Superior temporal gyrus (tissue), 1 donor: ENCODE results near the gene CD47.

Experiments
- DNase-seq: peaks from one replicate; pipeline ENCODE4 v3.0.0-alpha.2; 2016; ENCODE audit errors: extremely low spot score

CD47 gene

GRCh38 chr3:108117241-108117775, 26.5 kb upstream of the CD47 start:
- DNase-seq, result no peak

- peak; percentile 40 for DNase-seq
Measured at GRCh38 chr3:108114423-108115065, 23.7 kb upstream of the CD47 start.

DNA sequence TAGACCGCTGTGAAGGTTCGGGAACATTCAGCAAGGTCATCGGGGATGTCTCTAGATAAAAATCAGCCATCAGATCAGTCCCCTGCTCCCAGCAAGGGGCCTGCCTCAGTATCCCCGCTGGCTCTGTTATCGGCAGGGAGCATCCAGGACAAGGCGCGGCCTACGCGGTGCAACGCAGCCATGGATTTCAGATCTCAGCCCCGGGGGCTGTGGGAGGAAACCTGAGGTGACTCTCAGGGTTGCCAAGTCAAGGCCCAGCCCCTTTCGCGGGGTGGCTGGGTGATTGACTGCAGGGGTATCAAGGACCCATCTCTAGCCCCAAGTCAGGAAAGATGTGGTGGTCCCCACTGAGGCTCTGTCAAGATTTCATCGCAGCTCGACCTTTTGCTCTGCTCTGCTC, 23.1 kb upstream of the CD47 start:
- DNase-seq, result no peak

GRCh38 chr3:108110934-108111333, 20.1 kb upstream of the CD47 start:
- no peak for DNase-seq

- DNase-seq, result no peak
Measured at GRCh38 chr3:108108416-108108815, 17.6 kb upstream of the CD47 start.

DNA sequence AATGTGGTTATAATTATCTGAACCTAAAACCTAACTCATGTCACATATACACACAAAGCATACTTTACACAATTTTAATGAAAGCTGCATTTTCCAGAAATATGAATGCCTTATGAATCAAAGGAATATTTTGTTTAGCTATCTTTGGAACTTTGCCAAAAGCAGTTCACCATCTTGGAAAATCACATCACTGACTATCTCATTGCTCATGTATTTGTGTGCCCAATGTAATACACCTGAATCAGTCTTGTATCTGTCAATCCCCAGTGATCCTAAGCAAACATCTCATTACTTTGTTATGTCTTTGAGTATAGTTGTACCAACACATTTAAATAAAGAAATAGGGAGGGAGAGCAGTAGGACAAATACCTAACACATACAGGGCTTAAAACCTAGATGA, 15.6 kb upstream of the CD47 start:
- DNase-seq, result no peak

DNA sequence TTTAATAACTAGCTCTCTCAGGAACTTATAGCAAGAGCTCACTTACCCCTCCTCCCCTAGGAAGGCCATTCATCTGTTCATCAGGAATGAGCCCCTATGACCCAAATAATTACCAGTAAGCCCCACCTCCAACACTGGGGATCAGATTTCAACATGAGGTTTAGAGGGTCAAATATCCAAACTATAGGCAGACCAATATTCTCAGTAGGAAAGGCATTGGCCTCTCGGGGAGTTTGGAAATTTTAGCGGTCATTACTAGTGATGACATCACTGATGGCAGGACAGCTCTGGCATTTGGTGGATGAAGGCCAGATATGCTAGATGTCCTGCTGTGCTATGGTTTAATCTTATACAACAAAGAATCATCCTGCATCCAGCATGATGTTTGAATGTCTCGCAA, 15.2 kb upstream of the CD47 start:
- DNase-seq, result no peak

DNA sequence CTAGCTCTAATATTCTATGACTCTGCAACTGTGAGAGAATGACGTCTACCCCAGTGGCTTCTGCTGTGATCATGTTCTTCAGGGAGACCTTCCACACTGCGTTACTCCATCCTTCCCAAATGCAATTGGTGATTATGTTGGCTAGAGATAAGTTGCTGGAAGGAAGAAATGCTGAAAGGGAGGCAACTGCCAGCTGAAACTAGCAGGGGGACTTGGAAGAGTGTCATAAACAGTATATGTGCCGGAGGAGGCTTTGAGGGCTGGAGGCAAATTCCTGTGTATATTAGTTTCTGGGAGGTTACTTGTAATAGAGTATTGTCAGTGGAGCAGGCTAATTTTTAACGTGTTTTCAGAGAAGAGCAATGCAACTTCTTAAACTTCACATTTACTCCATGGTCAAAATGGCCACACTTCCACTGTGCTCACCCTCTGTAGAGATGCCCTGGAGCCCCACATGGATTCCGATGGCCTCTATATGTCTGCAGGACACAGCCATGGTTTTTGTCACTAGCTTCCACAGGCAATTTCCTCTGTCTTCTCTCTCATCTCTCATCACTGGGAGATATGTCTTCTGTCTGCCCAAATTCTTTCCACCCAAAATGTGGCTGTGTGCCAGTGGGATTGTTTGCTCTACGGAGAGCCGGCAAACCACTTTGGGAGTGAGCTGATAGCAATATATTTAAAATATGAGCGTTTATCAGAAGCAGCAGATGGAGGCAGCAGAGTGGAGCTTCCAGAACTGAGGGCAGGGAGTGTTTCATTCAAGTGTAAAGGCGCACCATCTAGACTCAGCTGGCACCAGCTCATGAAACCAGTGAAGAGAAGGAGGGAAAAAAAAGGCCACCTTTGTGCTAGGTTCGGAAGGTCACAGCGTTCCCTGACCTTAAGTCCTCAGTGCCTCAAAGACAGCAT, 13.3 kb upstream of the CD47 start:
- DNase-seq, result no peak

DNA sequence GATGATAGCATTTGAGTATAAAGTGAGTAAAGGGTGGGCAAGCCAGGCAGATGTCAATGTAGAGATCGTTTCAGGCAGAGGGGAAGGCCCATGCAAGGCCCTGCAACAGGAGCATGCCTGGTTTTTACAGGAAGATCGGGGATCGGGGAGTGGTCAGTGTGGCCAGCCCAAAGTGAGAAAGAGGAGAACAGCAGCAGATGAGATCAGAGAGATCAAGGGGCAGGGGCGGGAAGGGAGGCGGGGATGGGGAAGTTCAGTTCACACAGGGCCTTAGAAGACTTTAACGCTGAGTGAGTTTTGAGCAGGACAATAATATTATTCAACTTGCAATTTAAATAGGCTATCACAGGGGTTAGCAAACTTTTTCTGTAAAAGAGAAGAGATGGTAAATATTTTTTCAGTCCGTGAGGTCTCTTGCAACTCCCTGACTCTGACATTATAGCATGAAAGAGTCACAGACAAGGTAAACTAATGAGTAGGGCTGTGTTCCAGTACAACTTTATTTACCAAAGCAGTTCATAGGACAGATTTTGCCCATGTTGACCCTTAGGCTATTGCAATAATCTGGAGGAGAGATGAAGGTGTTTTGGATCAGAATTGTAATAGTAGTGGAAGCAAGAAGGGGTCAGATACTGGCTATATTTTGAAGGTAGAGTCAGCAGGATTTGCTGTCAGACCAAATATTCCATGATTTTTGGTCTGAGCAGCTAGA, 12.4 kb upstream of the CD47 start:
- no peak for DNase-seq

DNA sequence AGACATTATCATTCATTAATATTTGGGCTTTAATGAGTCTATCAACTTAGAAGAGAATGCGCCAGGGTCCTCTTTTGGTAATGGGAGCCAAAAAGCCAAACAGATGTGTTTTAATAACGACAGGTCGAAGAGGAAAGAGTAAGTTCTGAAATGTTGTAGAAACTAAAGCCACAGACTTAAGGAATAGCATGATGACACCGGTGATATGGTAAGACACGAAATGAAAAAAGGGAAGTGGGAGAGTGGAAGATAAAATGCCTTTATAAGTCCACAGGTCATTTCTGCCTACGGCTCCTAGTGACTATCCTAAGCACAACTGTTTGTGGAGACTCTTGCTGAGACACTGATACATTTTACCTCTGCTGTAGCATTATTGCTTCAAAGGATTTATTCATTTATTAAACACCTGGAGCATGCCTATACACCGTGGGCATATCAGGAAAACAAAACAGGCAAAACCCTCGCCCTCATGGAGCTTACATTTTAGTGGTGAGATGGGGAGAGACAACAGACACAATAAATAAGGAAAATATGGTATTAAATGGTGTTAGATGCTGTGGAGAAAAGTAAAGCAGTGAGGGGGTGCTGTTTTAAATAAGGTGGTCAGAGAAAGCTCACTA, 11.7 kb upstream of the CD47 start:
- DNase-seq, result no peak

GRCh38 chr3:108100906-108101660, 10.3 kb upstream of the CD47 start:
- DNase-seq, result no peak

DNA sequence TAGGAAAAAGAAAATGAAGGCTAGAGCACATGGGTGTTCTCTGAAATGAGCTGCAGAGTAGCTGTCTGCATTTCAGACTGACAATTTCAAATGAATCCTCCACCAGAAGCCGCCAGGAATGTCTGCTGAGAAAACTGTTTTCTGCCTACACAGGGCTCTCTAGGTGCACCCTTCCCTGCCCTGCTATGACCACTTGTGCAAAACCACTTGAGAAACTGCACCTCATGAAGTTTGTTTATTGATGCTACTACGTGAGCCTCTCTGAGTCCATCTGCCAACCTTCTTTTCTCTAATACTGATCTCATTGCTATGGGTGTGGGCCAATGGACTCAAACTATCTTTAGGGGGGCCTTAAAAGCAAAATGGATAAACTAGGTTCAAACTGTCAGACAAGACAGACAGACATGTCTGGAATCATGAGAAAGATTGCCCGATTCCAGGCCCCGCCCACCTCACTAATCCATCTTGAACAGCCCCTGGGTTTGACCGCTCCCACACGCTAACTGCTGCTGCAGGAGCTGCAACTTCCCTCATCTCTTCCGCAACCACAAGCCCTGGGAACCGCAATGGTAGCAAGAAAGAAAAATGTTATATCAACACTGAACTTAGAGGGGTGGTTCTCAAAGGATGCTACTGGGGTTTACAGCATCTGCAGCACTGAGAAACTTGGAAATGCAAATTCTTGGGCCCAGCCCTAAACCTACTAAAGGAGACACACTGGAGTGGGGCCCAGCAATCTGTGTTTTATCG, 9.0 kb upstream of the CD47 start:
- DNase-seq, result no peak

DNA sequence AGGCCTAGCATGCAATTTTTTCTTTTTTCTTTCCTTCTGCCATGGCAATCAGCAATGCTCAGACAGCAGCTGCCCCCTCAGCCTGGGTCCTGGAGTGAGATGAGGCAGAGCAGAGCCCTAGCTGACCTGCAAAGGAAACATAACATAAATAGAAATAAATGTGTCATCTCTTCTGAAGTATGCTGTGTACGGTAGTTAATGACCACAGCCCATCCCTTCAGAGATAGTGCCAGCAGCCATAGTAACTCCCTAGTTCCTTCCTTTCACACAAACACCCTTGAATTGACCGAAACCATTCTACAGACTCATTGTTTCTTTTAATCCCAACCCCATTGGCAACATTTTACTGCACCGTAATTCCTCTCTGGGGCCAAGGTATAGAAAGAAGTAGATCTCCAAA, 8.4 kb upstream of the CD47 start:
- no peak for DNase-seq

GRCh38 chr3:108098003-108098370, 7.2 kb upstream of the CD47 start:
- DNase-seq, result no peak

- no peak for DNase-seq
Measured at GRCh38 chr3:108097322-108098002, 6.6 kb upstream of the CD47 start.

DNA sequence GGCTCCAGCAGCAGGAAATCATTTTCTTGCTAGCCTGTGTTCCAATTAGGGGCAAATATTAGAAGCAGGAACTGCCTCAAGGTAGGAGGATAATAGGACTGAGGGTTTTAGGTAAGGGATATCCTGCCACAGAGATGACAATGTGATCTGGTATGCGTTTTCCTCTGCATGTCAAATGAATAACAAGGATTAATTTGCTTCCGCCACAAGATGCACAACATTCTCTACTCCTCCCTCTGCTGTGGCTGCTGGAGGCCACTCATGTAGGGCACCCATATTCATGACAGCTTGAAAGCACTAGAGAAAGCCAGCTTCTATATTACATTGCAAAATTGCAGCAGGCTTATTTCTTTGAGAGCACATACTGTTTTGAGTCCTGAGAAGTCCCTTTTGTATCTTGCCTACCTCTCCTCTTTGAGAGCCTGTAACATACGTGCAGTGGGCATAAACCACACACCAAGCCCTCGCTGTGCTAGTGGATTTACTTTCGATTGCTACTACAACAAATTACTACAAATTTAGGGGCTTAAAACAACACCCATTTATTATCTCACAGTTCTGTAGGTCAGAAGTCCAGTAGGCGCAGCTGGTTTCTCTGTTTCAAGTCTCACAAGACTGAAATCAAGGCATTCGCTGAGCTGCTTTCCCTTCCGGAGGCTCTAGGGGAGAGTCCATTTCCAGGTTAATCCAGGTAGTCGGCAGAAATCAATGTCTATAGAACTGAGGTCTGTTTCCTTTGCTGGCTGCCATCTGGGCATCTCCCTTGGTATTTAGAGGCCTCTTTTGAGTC, 5.9 kb upstream of the CD47 start:
- no peak for DNase-seq

DNA sequence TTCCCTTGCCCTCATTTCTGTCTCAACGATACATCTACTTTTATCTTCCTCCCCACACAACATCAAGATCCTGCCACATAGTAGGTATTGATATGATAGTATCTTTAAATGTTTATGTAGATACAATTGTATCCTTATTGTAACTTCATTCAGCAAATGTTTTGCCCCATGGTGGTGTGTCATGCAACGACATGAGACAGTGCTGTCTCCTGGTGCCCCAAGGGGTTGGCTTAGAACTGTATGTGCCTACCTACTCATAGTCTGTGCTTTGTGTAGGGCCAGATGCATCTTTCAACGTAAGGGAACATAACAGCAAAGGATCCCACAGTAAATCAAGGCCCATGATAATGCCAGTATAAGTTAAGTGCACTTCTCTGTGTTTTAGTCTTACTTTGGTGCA, 2.8 kb upstream of the CD47 start:
- no peak for DNase-seq

DNA sequence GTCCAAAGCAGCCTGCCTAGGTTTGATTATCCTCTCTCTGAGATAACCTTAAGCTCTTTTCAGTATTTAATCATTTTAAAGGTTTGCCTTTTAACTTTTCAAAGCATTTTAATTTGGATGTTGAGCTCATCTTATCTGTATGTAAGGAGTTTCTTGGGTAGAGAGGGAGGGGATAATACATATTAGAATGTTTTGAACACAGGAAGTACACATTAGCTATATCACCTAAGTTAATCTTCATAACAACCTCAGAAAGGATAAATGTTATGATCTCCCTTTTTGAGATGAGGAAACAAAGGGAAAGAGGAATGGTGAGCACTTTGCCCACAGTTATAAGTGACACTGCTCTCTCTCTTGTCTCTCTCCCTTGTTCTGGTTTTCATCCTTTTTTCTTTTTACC, 2.2 kb upstream of the CD47 start:
- no peak for DNase-seq

DNA sequence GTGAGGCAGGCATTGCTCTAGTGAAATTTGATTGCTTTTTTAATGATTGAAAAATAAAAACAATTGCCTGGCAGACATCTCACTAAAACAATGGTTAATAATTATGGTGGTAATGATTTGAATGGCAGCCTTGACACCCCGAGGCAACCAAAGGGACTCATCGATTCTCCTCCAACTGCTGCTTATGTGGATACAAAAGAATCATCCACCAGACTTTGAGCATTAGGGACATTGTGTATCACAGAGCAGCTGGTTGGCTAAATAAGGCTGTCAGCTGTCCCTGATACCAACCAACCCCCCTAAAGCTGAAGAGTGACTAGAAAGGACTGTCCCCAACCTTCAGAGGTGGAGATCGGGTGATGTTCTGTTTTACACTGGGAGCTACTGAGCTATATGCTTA, 1.7 kb upstream of the CD47 start:
- peak; percentile 38 for DNase-seq
